Measurements from ENCODE around the gene ARHGAP6. TPM values are rescaled to one million over a fixed set of nuclear protein-coding genes. Genes with fewer than 3 reads are reported as not detected.

The ARHGAP6 gene
- total RNA-seq, 4 donors from 2014 or later: 2.1 to 30.5 (median 4.9) TPM

GRCh38 chrX:11386812-11387211 lies 278.9 kb downstream of the ARHGAP6 start:
- Histone ChIP-seq H3K4me3 (no peak overlapping the region), H3K4me1 (no peaks in the 10 kb centered on the region), H3K27ac (peak overlapping the region in 2 of 4 donors; percentile 3 to 39), H3K36me3 (no peaks in the 10 kb centered on the region), H3K27me3 (no peaks in the 10 kb centered on the region), H3K9me3 (no peaks in the 10 kb centered on the region)
- DNase-seq: no peak
- no peak for TF ChIP-seq POLR2A (IDR thresholded peaks at IDR 0.05)
- TF ChIP-seq, protein P1, sequence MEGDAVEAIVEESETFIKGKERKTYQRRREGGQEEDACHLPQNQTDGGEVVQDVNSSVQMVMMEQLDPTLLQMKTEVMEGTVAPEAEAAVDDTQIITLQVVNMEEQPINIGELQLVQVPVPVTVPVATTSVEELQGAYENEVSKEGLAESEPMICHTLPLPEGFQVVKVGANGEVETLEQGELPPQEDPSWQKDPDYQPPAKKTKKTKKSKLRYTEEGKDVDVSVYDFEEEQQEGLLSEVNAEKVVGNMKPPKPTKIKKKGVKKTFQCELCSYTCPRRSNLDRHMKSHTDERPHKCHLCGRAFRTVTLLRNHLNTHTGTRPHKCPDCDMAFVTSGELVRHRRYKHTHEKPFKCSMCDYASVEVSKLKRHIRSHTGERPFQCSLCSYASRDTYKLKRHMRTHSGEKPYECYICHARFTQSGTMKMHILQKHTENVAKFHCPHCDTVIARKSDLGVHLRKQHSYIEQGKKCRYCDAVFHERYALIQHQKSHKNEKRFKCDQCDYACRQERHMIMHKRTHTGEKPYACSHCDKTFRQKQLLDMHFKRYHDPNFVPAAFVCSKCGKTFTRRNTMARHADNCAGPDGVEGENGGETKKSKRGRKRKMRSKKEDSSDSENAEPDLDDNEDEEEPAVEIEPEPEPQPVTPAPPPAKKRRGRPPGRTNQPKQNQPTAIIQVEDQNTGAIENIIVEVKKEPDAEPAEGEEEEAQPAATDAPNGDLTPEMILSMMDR (IDR thresholded peaks at IDR 0.05): no peak

DNA sequence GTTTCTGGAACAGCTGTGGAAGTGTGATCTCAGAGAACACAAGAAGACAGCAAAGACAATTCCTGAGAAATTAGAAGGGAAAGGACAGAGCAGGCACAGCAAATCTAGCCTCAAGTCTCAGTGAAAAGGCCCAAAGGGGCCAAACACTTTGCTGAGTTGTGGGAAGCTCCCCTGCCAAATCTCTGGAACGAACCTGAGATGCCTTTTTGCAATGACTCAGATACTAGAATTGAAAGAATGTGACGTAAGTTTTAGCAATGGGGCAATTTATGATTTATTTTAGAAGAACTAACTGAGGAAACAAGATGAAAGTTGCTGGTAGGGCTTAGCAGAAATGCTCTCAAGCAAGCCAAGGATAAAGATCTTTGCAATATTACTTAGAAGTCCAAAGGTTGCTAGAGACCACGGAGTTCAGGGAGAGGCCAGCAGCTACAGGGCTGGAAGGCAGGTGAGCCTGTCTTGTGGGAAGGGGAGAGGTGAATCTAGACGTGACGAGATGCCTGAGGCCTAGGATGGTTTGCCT lies 279.7 kb downstream of the ARHGAP6 start:
- TF ChIP-seq, protein P1 (IDR thresholded peaks at IDR 0.05): no peak
- no peak for TF ChIP-seq POLR2A (IDR thresholded peaks at IDR 0.05)
- DNase-seq: no peak
- Histone ChIP-seq H3K27me3 (no peaks in the 10 kb centered on the region), H3K4me1 (no peaks in the 10 kb centered on the region), H3K9me3 (no peaks in the 10 kb centered on the region), H3K36me3 (no peaks in the 10 kb centered on the region), H3K4me3 (no peak overlapping the region), H3K27ac (peak overlapping the region in 1 of 4 donors; percentile 39)

GRCh38 chrX:11382930-11383329 lies 282.8 kb downstream of the ARHGAP6 start:
- Histone ChIP-seq H3K36me3 (no peaks in the 10 kb centered on the region), H3K27ac (peak overlapping the region in 1 of 4 donors; percentile 26), H3K9me3 (no peaks in the 10 kb centered on the region), H3K27me3 (no peaks in the 10 kb centered on the region), H3K4me3 (no peak overlapping the region), H3K4me1 (no peaks in the 10 kb centered on the region)
- TF ChIP-seq, protein P1 (IDR thresholded peaks at IDR 0.05): no peak
- TF ChIP-seq POLR2A (IDR thresholded peaks at IDR 0.05): no peak
- no peak for DNase-seq

DNA sequence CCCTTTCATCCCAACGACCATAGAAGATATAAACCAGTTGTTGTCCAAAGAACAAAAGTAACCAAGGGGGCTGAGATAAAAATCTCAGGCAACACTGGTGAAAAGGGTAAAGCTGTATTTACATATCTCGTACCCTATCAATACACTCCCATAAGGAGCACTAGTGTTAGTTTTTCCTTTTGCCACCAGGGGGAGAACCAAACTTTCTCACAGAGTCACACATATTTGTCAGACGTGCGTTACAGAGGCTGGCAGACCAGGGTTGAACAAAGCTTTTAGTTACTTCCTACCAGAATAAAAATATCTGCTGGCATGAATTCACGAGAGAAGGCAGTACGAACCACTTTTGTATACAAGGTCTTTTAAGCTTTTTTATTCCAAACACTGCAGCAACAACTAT lies 284.3 kb downstream of the ARHGAP6 start:
- H3K27ac ChIP-seq: no peak overlapping the region
- peak in 2 of 3 donors; percentile 27 to 48 for DNase-seq
- H3K9me3 ChIP-seq: no peaks in the 10 kb centered on the region

GRCh38 chrX:11380187-11380844 lies 285.4 kb downstream of the ARHGAP6 start:
- no peak for DNase-seq
- no peak for TF ChIP-seq POLR2A (IDR thresholded peaks at IDR 0.05)
- TF ChIP-seq, protein P1 (IDR thresholded peaks at IDR 0.05): no peak
- H3K36me3 ChIP-seq: no peaks in the 10 kb centered on the region
- no peaks in the 10 kb centered on the region for H3K27me3 ChIP-seq
- H3K4me3 ChIP-seq: no peak overlapping the region
- no peak overlapping the region for H3K27ac ChIP-seq
- no peaks in the 10 kb centered on the region for H3K9me3 ChIP-seq
- H3K4me1 ChIP-seq: no peaks in the 10 kb centered on the region

More for the DNA sequence above, 284.3 kb downstream of the ARHGAP6 start:
- no peaks in the 10 kb centered on the region for H3K36me3 ChIP-seq
- TF ChIP-seq, protein P1 (IDR thresholded peaks at IDR 0.05): peak; percentile 28 to 57 (median 42)
- TF ChIP-seq POLR2A (IDR thresholded peaks at IDR 0.05): no peak
- H3K4me3 ChIP-seq: no peak overlapping the region
- no peaks in the 10 kb centered on the region for H3K4me1 ChIP-seq
- H3K27me3 ChIP-seq: no peaks in the 10 kb centered on the region

Data from Peyer's patch (tissue), 4 donors.